ENCODE data around the gene MAN2C1. TPM values are rescaled to one million over a fixed set of nuclear protein-coding genes. Genes with fewer than 3 reads are reported as not detected.

MAN2C1 gene
- polyA plus RNA-seq, 3 donors = 32.9 to 453 (median 42.9) TPM

DNA sequence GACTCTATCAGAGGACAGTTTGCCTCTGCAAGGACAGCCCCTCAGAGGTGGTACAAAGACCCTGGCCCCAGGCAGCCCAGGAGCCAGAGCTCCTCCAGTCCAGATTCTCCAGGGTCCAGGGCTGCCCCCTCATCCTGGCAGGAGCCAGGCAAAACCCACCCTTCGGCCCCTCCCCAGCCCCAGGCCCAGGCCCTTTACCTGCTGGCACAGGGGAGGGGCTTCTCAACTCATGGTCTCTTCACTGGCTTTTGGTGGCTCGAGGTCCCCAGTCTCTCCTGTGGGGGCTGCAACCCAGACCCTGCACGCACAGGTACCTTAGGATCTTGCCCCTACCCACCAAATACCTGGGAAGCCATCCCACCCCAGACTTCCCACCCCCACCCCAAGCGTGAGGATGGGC, 13.0 kb downstream of the MAN2C1 start:
- intact Hi-C loops (cut with micrococcal nuclease) = no loop called here
- TF ChIP-seq, protein P1, sequence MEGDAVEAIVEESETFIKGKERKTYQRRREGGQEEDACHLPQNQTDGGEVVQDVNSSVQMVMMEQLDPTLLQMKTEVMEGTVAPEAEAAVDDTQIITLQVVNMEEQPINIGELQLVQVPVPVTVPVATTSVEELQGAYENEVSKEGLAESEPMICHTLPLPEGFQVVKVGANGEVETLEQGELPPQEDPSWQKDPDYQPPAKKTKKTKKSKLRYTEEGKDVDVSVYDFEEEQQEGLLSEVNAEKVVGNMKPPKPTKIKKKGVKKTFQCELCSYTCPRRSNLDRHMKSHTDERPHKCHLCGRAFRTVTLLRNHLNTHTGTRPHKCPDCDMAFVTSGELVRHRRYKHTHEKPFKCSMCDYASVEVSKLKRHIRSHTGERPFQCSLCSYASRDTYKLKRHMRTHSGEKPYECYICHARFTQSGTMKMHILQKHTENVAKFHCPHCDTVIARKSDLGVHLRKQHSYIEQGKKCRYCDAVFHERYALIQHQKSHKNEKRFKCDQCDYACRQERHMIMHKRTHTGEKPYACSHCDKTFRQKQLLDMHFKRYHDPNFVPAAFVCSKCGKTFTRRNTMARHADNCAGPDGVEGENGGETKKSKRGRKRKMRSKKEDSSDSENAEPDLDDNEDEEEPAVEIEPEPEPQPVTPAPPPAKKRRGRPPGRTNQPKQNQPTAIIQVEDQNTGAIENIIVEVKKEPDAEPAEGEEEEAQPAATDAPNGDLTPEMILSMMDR (IDR thresholded peaks at IDR 0.05) = no peak

DNA sequence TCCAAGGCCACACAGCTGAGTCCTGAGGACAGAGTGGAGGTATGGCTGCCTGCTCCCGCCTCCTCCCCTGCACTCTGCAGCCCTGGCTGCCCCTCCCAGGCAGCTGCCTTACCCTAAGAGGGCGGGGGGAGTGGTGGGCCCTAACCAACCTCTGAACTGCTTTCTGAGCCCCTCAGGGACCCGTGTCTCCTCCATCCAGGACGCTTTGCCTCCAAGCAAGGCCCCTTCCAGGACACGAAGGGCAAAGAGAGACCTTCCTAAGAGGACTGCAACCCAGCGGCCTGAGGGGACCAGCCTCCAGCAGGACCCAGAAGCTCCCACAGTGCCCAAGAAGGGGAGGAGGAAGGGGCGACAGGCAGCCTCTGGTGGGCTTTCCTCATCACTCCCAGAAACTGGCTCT, 14.0 kb downstream of the MAN2C1 start:
- Histone ChIP-seq H3K79me2 (ENCODE audit: insufficient read depth, low read length) (no peaks in the 10 kb centered on the region), H3K36me3 (replicated peaks in 1 of 2; ENCODE audit: control insufficient read depth in 1 of 2, insufficient read depth in 2 of 2, low read length in 2 of 2) (peaks cover 30 to 55% of the 10 kb centered on the region in 2 donors), H3K4me1 (ENCODE audit: control insufficient read depth in 1 of 2, insufficient read depth in 2 of 2, low read length in 2 of 2) (peaks cover 11 to 13% of the 10 kb centered on the region in 2 donors), H3K4me2 (replicated peaks; ENCODE audit: extremely low read depth, low read length, poor library complexity, severe bottlenecking) (no peak overlapping the region), H3K27ac (ENCODE audit: low read depth in 1 of 2, low read length in 2 of 2) (no peak overlapping the region), H3K4me3 (replicated peaks in 1 of 3; ENCODE audit: low read depth in 2 of 3, low read length in 3 of 3) (no peak overlapping the region), H3K27me3 (ENCODE audit: control insufficient read depth in 2 of 2, insufficient read depth in 2 of 2, low read length in 2 of 2) (peaks cover 0 to 6% of the 10 kb centered on the region in 2 donors), H3K9ac (ENCODE audit: insufficient read depth, low read length, poor library complexity, severe bottlenecking) (no peak overlapping the region), H4K20me1 (ENCODE audit: insufficient read depth, low read length) (peaks cover 11% of the 10 kb centered on the region), H3K9me3 (replicated peaks in 1 of 2; ENCODE audit: control insufficient read depth in 1 of 2, insufficient read depth in 1 of 2, low read length in 2 of 2) (peaks cover 7 to 9% of the 10 kb centered on the region in 2 donors), H2AFZ (ENCODE audit: insufficient read depth, low read depth, low read length, poor library complexity, severe bottlenecking) (no peak overlapping the region)
- Mint-ChIP-seq H3K4me1 (peaks cover 21% of the 10 kb centered on the region), H3K9me3 (peaks cover 7 to 8% (median 7%) of the 10 kb centered on the region in 7 donors), H3K27me3 (ENCODE audit: low read depth in 3 of 3) (peaks cover 2 to 16% (median 12%) of the 10 kb centered on the region in 3 donors), H3K36me3 (peaks cover 39 to 58% of the 10 kb centered on the region in 2 donors), H3K4me3 (no peak overlapping the region), H3K27ac (peak overlapping the region in 1 of 7 donors; percentile 48)
- WGBS (ENCODE audit: insufficient coverage) = 94% methylated on average over 5 of the region's 7 CpGs
- no peak for DNase-seq
- TF ChIP-seq, protein P1 (IDR thresholded peaks at IDR 0.05) = no peak
- intact Hi-C loops (cut with micrococcal nuclease) = no loop called here

More for the DNA sequence above, 13.0 kb downstream of the MAN2C1 start:
- peaks cover 2 to 4% of the 10 kb centered on the region in 2 donors for H3K4me1 ChIP-seq (ENCODE audit: control insufficient read depth in 1 of 2, insufficient read depth in 2 of 2, low read length in 2 of 2)
- H3K9ac ChIP-seq (ENCODE audit: insufficient read depth, low read length, poor library complexity, severe bottlenecking) = no peak overlapping the region
- no peak overlapping the region for H3K4me3 ChIP-seq (replicated peaks in 1 of 3; ENCODE audit: low read depth in 2 of 3, low read length in 3 of 3)
- H3K36me3 ChIP-seq (replicated peaks in 1 of 2; ENCODE audit: control insufficient read depth in 1 of 2, insufficient read depth in 2 of 2, low read length in 2 of 2) = peaks cover 39 to 64% of the 10 kb centered on the region in 2 donors
- H3K79me2 ChIP-seq (ENCODE audit: insufficient read depth, low read length) = no peaks in the 10 kb centered on the region
- 92% methylated on average over 3 of the region's 4 CpGs for WGBS (ENCODE audit: insufficient coverage)
- H2AFZ ChIP-seq (ENCODE audit: insufficient read depth, low read depth, low read length, poor library complexity, severe bottlenecking) = no peak overlapping the region
- Mint-ChIP-seq H3K4me1 (peaks cover 12% of the 10 kb centered on the region), H3K4me3 (no peak overlapping the region), H3K27ac (no peak overlapping the region), H3K27me3 (ENCODE audit: low read depth in 3 of 3) (peaks cover 2 to 6% (median 4%) of the 10 kb centered on the region in 3 donors), H3K36me3 (peaks cover 44 to 64% of the 10 kb centered on the region in 2 donors), H3K9me3 (no peaks in the 10 kb centered on the region)
- H3K27ac ChIP-seq (ENCODE audit: low read depth in 1 of 2, low read length in 2 of 2) = no peak overlapping the region
- no peak for DNase-seq
- no peaks in the 10 kb centered on the region for H3K9me3 ChIP-seq (replicated peaks in 1 of 2; ENCODE audit: control insufficient read depth in 1 of 2, insufficient read depth in 1 of 2, low read length in 2 of 2)
- no peaks in the 10 kb centered on the region for H3K27me3 ChIP-seq (ENCODE audit: control insufficient read depth in 2 of 2, insufficient read depth in 2 of 2, low read length in 2 of 2)
- H4K20me1 ChIP-seq (ENCODE audit: insufficient read depth, low read length) = peaks cover 17% of the 10 kb centered on the region
- H3K4me2 ChIP-seq (replicated peaks; ENCODE audit: extremely low read depth, low read length, poor library complexity, severe bottlenecking) = no peak overlapping the region

All from CD14-positive monocyte (primary cell).